Prostate gland (tissue), 2 donors: ENCODE data around the gene GRB10. TPM values are rescaled to one million over a fixed set of nuclear protein-coding genes. Genes with fewer than 3 reads are reported as not detected.

Experiments used
- DNase-seq: peaks from one replicate; pipeline ENCODE4 v3.0.0-alpha.2; 2019; ENCODE audit warnings: low spot score
- H3K27ac ChIP-seq, 2 donors: fragments of 200-600 bp; sonication (generic); 2 replicates each; pipeline ENCODE4 v1.5.1; 2017 to 2019
- H3K27me3 ChIP-seq: fragments of 200-600 bp; sonication (generic); replicated peaks from 2 replicates; pipeline ENCODE4 v1.5.1; 2019; ENCODE audit not compliant: insufficient read depth
- H3K36me3 ChIP-seq, 2 donors: fragments of 200-600 bp; sonication (generic); 1 replicate in 1 of 2; 2 replicates in 1 of 2; pipeline versions ENCODE4 v1.5.1 to v1.8.1; 2017 to 2019
- H3K4me1 ChIP-seq: fragments of 200-600 bp; sonication (generic); replicated peaks from 2 replicates; pipeline ENCODE4 v1.5.1; 2019
- H3K4me3 ChIP-seq, 2 donors: fragments of 200-600 bp; sonication (generic); 2 replicates each; pipeline ENCODE4 v1.5.1; 2017 to 2019
- H3K9me3 ChIP-seq: fragments of 200-600 bp; sonication (generic); 2 replicates; pipeline ENCODE4 v1.5.1; 2017
- POLR2A ChIP-seq: fragments of 450-650 bp; IDR thresholded peaks from one replicate; pipeline ENCODE4 v1.6.1; 2016; ENCODE audit warnings: antibody characterized with exemption, mild to moderate bottlenecking
- POLR2AphosphoS5 ChIP-seq: sonication (generic); formaldehyde crosslinking; IDR thresholded peaks from one replicate; pipeline ENCODE4 v1.6.1; 2017; ENCODE audit warnings: antibody characterized with exemption
- WGBS: methylation state at CpG from one replicate; pipeline ENCODE4 v1.1.5; 2018; 5-methylcytosine and 5-hydroxymethylcytosine counted together
- intact Hi-C: fragments of 100-400 bp; cut with DNase I; formaldehyde crosslinking; loops from one replicate; pipeline ENCODE4 v1.14.2; 2022
- total RNA-seq, 2 donors: library from RNA; depleted of rRNA; stranded (reverse); fragments of >200 nt; gene quantifications; one replicate each; pipeline ENCODE4 v1.1.0, GENCODE V29; 2016
- TF ChIP-seq, protein P1 (sequence below), 4 experiments: fragments of 200-600 bp in 2 of 4; fragments of 450-650 bp in 2 of 4; sonication (generic) in 2 of 4; IDR thresholded peaks; 1 replicate in 3 of 4; 2 replicates in 1 of 4; pipeline ENCODE4 v1.5.1; 2016 to 2019; ENCODE audit warnings: antibody characterized with exemption in 4 of 4, mild to moderate bottlenecking in 2 of 4, moderate library complexity in 2 of 4

Gene GRB10
- total RNA-seq, 2 donors from 2014 or later, result 54.3 to 63.1 TPM

DNA sequence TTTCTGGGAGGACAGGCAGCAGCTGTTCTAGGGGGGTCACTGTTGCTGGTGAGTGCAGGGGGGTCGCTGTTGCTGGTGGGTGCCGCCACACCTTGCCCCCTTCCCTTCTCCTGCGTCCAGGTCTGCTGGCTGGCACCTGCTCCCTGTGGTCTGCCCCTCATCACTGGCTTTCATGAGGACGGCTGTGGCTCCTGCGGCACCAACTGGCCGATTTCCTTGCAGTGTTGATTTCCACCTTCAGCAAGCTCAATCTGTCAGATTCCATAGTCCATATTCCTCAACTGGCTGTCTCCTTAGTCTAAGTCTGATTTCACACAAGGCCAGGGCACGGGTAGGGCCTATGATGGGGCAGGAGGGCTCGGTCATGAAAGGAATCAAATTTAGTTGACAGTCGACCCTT lies 23.4 kb upstream of the GRB10 start:
- Histone ChIP-seq H3K4me3 (no peak overlapping the region), H3K27ac (no peak overlapping the region), H3K9me3 (no peaks in the 10 kb centered on the region), H3K27me3 (no peaks in the 10 kb centered on the region), H3K4me1 (no peaks in the 10 kb centered on the region), H3K36me3 (no peaks in the 10 kb centered on the region)
- no peak for TF ChIP-seq POLR2A
- no peak for TF ChIP-seq POLR2AphosphoS5
- TF ChIP-seq, protein P1, sequence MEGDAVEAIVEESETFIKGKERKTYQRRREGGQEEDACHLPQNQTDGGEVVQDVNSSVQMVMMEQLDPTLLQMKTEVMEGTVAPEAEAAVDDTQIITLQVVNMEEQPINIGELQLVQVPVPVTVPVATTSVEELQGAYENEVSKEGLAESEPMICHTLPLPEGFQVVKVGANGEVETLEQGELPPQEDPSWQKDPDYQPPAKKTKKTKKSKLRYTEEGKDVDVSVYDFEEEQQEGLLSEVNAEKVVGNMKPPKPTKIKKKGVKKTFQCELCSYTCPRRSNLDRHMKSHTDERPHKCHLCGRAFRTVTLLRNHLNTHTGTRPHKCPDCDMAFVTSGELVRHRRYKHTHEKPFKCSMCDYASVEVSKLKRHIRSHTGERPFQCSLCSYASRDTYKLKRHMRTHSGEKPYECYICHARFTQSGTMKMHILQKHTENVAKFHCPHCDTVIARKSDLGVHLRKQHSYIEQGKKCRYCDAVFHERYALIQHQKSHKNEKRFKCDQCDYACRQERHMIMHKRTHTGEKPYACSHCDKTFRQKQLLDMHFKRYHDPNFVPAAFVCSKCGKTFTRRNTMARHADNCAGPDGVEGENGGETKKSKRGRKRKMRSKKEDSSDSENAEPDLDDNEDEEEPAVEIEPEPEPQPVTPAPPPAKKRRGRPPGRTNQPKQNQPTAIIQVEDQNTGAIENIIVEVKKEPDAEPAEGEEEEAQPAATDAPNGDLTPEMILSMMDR (IDR thresholded peaks at IDR 0.05), result no peak
- no peak for DNase-seq
- 57% methylated on average over 9 of the region's 9 CpGs for WGBS
- intact Hi-C loops, result no loop called here

DNA sequence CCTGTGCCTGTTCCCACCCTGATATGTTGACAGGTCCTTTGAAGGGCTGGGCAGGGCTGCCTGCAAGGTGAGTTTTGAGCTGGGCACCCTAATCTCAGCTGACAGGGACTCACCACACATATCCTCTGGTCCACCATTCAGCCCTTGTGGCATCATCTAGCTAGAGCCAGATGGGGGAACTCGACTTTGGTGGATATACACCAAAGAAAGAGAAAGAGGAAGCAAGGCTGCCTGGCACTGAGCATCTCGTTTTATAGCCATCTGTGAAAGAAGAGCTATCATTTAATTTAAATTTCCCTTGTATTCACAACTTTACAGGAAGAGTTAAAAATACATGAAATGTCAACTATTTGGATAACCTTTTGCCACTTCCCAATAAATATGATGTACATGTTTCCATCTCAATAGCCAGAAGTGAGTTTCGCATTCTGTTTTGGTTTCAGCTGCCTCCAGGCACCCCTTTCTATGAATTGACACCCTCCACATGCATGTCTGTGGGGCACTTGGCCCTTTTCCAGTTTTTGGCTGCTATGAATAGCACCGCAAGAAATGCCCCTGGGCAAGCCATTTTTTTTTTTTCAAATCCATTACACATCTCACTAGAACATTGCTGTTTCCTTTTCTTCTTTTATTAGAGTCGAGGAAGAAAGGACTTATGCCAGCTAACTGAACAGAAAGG lies 22.9 kb upstream of the GRB10 start:
- H3K27ac ChIP-seq, result no peak overlapping the region
- no peaks in the 10 kb centered on the region for H3K36me3 ChIP-seq
- H3K9me3 ChIP-seq, result no peaks in the 10 kb centered on the region
- 35% methylated on average over 5 of the region's 5 CpGs for WGBS
- intact Hi-C loops, result no loop called here
- no peaks in the 10 kb centered on the region for H3K4me1 ChIP-seq
- TF ChIP-seq, protein P1 (IDR thresholded peaks at IDR 0.05), result no peak
- TF ChIP-seq POLR2A (no peak), POLR2AphosphoS5 (no peak)
- no peak overlapping the region for H3K4me3 ChIP-seq
- no peaks in the 10 kb centered on the region for H3K27me3 ChIP-seq
- DNase-seq, result no peak

DNA sequence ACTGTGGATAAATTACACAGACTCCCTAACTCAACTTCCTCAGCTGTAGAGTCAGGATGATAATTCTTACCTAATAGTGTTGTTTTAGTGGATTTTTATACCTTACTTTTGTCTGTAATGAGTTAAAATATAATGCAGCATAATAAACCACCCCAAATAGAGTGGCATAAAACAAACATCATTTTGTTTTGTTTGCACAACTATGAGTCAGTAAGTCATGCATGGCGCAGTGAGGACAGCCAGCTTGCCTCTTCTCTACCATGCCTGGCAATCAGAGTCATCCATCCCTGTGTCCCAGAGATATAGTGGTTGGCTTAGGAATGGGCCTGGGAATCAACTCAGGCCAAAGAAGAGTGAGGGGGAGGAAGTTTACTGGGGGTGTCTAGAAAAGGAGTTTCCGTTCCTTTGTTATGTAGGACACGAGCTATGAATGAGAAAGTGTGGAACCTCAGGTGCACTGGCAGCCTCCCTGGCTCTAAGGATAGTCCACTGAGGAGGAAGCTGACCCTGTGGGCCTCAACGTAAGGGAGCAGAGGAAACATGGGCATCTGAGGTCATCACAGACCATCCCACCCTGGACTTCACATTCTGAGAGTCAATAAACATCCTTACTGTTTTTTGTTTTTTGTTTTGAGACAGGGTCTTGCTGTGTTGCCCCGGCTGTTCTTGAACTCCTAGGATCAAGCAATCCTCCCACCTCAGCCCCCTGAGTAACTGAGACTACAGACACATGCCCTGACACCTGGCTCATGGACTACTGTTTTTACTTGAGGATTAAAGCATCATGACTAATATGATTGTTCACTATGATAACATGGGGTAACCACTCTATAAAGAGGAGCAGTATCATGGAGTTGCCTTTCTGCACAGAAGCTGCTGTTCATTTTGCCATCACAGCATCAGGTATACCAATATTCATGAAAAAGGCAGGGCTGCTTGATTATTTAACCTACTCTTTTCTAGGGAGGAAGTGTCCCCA lies 21.0 kb upstream of the GRB10 start:
- TF ChIP-seq POLR2A, result no peak
- no peak for TF ChIP-seq POLR2AphosphoS5
- TF ChIP-seq, protein P1 (IDR thresholded peaks at IDR 0.05), result no peak
- DNase-seq, result no peak
- intact Hi-C loops, result no loop called here
- Histone ChIP-seq H3K36me3 (no peaks in the 10 kb centered on the region), H3K27me3 (no peaks in the 10 kb centered on the region), H3K9me3 (no peaks in the 10 kb centered on the region), H3K4me3 (no peak overlapping the region), H3K27ac (no peak overlapping the region), H3K4me1 (no peaks in the 10 kb centered on the region)
- 89% methylated on average over 5 of the region's 5 CpGs for WGBS

DNA sequence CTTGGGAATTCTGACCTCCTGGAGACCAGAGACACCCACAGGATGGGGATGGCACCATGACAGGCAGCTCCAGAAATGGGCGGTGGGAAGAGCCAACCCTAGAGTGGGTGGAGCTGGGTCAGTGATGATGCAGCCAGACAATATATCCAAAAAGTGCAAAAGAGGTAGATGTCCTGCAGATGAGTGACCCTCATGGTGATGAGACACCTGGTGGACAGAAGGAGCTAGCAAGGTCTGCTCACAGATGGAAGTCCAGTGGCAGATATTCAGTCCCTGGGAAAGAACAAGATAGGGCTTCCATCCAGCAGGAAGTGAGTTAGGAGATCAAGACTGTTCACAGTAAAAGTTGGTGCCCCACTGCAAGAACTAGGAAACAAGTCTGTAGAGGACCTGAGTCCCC lies 19.2 kb upstream of the GRB10 start:
- H3K36me3 ChIP-seq, result no peaks in the 10 kb centered on the region
- WGBS, result 91% methylated on average over 1 of the region's 1 CpG
- TF ChIP-seq POLR2AphosphoS5 (no peak), POLR2A (no peak)
- TF ChIP-seq, protein P1 (IDR thresholded peaks at IDR 0.05), result no peak
- intact Hi-C loops, result no loop called here
- DNase-seq, result no peak
- no peaks in the 10 kb centered on the region for H3K9me3 ChIP-seq
- no peak overlapping the region for H3K27ac ChIP-seq
- H3K4me1 ChIP-seq, result no peaks in the 10 kb centered on the region
- no peak overlapping the region for H3K4me3 ChIP-seq
- H3K27me3 ChIP-seq, result no peaks in the 10 kb centered on the region
